ENCODE data around the gene ARL6IP5.

Gene ARL6IP5

GRCh38 chr3:69094467-69095205, 9.9 kb downstream of the ARL6IP5 start:
- H3K4me3 ChIP-seq (ENCODE audit: low read depth, low read length): no peak overlapping the region
- in situ Hi-C loops (cut with HindIII; ENCODE audit: low sequenced_read_pairs): no loop called here
- TF ChIP-seq, protein P1, sequence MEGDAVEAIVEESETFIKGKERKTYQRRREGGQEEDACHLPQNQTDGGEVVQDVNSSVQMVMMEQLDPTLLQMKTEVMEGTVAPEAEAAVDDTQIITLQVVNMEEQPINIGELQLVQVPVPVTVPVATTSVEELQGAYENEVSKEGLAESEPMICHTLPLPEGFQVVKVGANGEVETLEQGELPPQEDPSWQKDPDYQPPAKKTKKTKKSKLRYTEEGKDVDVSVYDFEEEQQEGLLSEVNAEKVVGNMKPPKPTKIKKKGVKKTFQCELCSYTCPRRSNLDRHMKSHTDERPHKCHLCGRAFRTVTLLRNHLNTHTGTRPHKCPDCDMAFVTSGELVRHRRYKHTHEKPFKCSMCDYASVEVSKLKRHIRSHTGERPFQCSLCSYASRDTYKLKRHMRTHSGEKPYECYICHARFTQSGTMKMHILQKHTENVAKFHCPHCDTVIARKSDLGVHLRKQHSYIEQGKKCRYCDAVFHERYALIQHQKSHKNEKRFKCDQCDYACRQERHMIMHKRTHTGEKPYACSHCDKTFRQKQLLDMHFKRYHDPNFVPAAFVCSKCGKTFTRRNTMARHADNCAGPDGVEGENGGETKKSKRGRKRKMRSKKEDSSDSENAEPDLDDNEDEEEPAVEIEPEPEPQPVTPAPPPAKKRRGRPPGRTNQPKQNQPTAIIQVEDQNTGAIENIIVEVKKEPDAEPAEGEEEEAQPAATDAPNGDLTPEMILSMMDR (IDR thresholded peaks at IDR 0.05; ENCODE audit: low read depth, low read length): no peak
- DNase-seq (ENCODE audit: low read depth, low spot score): peak; percentile 69

DNA sequence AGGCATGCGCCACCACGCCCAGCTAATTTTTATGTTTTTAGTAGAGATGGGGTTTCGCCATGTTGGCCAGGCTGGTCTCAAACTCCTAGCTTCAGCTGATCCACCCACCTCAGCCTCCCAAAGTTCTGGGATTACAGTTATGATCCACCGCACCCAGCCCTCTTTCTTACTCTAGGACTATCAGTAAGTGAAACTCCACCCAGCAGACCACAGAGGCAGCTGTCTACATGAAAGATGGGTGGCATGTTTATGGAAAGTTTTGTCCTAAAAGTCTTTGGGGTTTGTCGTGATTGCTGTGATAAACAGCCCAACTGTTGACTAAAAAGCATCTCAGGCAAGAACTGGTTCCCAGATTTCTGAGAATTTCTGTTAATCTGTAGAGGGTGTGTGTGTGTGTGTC, 10.9 kb downstream of the ARL6IP5 start:
- TF ChIP-seq, protein P1 (IDR thresholded peaks at IDR 0.05; ENCODE audit: low read depth, low read length): no peak
- H3K4me3 ChIP-seq (ENCODE audit: low read depth, low read length): no peak overlapping the region
- in situ Hi-C loops (cut with HindIII; ENCODE audit: low sequenced_read_pairs): no loop called here
- DNase-seq (ENCODE audit: low read depth, low spot score): no peak

DNA sequence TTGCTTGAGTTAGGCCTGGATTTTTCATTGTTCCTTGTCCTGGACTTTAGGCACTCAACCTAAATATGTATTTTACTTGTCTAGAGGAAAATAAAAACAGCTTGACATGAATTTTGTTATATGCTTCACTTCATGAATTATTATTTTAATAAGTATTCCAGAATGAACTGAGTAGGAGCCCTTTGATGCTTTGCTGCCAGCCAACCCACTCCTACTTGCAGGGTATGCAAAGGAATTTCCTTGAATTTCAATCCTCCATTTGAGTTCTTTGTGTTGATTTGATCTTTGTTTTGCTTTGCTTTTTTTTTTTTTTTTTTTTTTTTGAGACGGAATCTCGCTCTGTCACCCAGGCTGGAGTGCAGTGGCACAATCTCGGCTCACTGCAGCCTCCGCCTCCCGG, 11.6 kb downstream of the ARL6IP5 start:
- DNase-seq (ENCODE audit: low read depth, low spot score): no peak
- H3K4me3 ChIP-seq (ENCODE audit: low read depth, low read length): no peak overlapping the region
- TF ChIP-seq, protein P1 (IDR thresholded peaks at IDR 0.05; ENCODE audit: low read depth, low read length): no peak
- in situ Hi-C loops (cut with HindIII; ENCODE audit: low sequenced_read_pairs): no loop called here

- TF ChIP-seq, protein P1 (IDR thresholded peaks at IDR 0.05; ENCODE audit: low read depth, low read length): no peak
- in situ Hi-C loops (cut with HindIII; ENCODE audit: low sequenced_read_pairs): no loop called here
- H3K4me3 ChIP-seq (ENCODE audit: low read depth, low read length): no peak overlapping the region
- DNase-seq (ENCODE audit: low read depth, low spot score): no peak
Observed at GRCh38 chr3:69097407-69098086, 12.8 kb downstream of the ARL6IP5 start.

GRCh38 chr3:69099576-69099975, 14.8 kb downstream of the ARL6IP5 start:
- TF ChIP-seq, protein P1 (IDR thresholded peaks at IDR 0.05; ENCODE audit: low read depth, low read length): no peak
- DNase-seq (ENCODE audit: low read depth, low spot score): no peak
- H3K4me3 ChIP-seq (ENCODE audit: low read depth, low read length): no peak overlapping the region
- in situ Hi-C loops (cut with HindIII; ENCODE audit: low sequenced_read_pairs): no loop called here

- in situ Hi-C loops (cut with HindIII; ENCODE audit: low sequenced_read_pairs): no loop called here
- TF ChIP-seq, protein P1 (IDR thresholded peaks at IDR 0.05; ENCODE audit: low read depth, low read length): no peak
- no peak for DNase-seq (ENCODE audit: low read depth, low spot score)
- H3K4me3 ChIP-seq (ENCODE audit: low read depth, low read length): no peak overlapping the region
Observed at GRCh38 chr3:69102384-69102783, 17.6 kb downstream of the ARL6IP5 start.

Measured in astrocyte of the spinal cord (primary cell).